Suprapubic skin (tissue), 4 donors: ENCODE measurements around the gene GRPEL2. TPM values are rescaled to one million over a fixed set of nuclear protein-coding genes. Genes with fewer than 3 reads are reported as not detected.

Experiments used
- DNase-seq, 2 donors: peaks; one replicate each; pipeline ENCODE4 v3.0.0-alpha.2; 2019; ENCODE audit warnings: low spot score in 2 of 2
- H3K27ac ChIP-seq: fragments of 200-600 bp; sonication (generic); one replicate; pipeline ENCODE4 v1.5.1; 2019
- H3K27me3 ChIP-seq: fragments of 200-600 bp; sonication (generic); one replicate; pipeline ENCODE4 v1.5.1; 2019
- H3K36me3 ChIP-seq: fragments of 200-600 bp; sonication (generic); one replicate; pipeline ENCODE4 v1.5.1; 2019
- H3K4me1 ChIP-seq: fragments of 200-600 bp; sonication (generic); one replicate; pipeline ENCODE4 v1.5.1; 2019
- H3K4me3 ChIP-seq: fragments of 200-600 bp; sonication (generic); one replicate; pipeline ENCODE4 v1.5.1; 2019; ENCODE audit warnings: mild to moderate bottlenecking
- H3K9me3 ChIP-seq: fragments of 200-600 bp; sonication (generic); one replicate; pipeline ENCODE4 v1.5.1; 2019
- CTCF ChIP-seq, 2 donors: fragments of 200-600 bp in 1 of 2; fragments of 450-650 bp in 1 of 2; sonication (generic) in 1 of 2; IDR thresholded peaks; one replicate each; pipeline ENCODE4 v1.5.1; 2016 to 2019; ENCODE audit warnings: antibody characterized with exemption in 2 of 2, mild to moderate bottlenecking in 1 of 2, moderate library complexity in 1 of 2
- EP300 ChIP-seq: sonication (generic); formaldehyde crosslinking; IDR thresholded peaks from one replicate; pipeline ENCODE4 v1.6.1; 2017; ENCODE audit warnings: antibody characterized with exemption
- POLR2A ChIP-seq, 2 donors: fragments of 450-650 bp; IDR thresholded peaks; one replicate each; pipeline ENCODE4 v1.6.1; 2017; ENCODE audit warnings: antibody characterized with exemption in 2 of 2, mild to moderate bottlenecking in 2 of 2, moderate library complexity in 2 of 2
- POLR2AphosphoS5 ChIP-seq, 3 donors: sonication (generic); formaldehyde crosslinking; IDR thresholded peaks; one replicate each; pipeline ENCODE4 v1.6.1; 2017; ENCODE audit warnings: antibody characterized with exemption in 3 of 3
- WGBS: methylation state at CpG from one replicate; pipeline ENCODE4 v1.1.5; 2018; 5-methylcytosine and 5-hydroxymethylcytosine counted together
- total RNA-seq, 4 donors: library from RNA; depleted of rRNA; stranded (reverse); fragments of >200 nt; gene quantifications; one replicate each; pipeline ENCODE4 v1.1.0, GENCODE V29; 2016

GRPEL2 gene
- total RNA-seq, 4 donors from 2014 or later = 8.4 to 12.4 (median 10.6) TPM

GRCh38 chr5:149374801-149375200 is 29.5 kb downstream of the GRPEL2 start:
- 82% methylated on average over 3 of the region's 3 CpGs for WGBS
- Histone ChIP-seq H3K36me3 (no peaks in the 10 kb centered on the region), H3K27me3 (no peaks in the 10 kb centered on the region), H3K9me3 (no peaks in the 10 kb centered on the region), H3K4me3 (no peak overlapping the region), H3K4me1 (peaks cover 5% of the 10 kb centered on the region), H3K27ac (no peak overlapping the region)
- no peak for TF ChIP-seq CTCF (IDR thresholded peaks at IDR 0.05)
- TF ChIP-seq POLR2A (IDR thresholded peaks at IDR 0.05) = no peak
- no peak for TF ChIP-seq EP300
- no peak for TF ChIP-seq POLR2AphosphoS5 (IDR thresholded peaks at IDR 0.05)
- no peak for DNase-seq

GRCh38 chr5:149375434-149375833 is 30.1 kb downstream of the GRPEL2 start:
- Histone ChIP-seq H3K4me3 (no peak overlapping the region), H3K36me3 (no peaks in the 10 kb centered on the region), H3K9me3 (no peaks in the 10 kb centered on the region), H3K27me3 (no peaks in the 10 kb centered on the region), H3K27ac (no peak overlapping the region), H3K4me1 (peaks cover 5% of the 10 kb centered on the region)
- DNase-seq = no peak
- WGBS = 96% methylated on average over 6 of the region's 6 CpGs
- TF ChIP-seq EP300 (no peak), POLR2A (IDR thresholded peaks at IDR 0.05) (no peak), CTCF (IDR thresholded peaks at IDR 0.05) (no peak), POLR2AphosphoS5 (IDR thresholded peaks at IDR 0.05) (no peak)

- Histone ChIP-seq H3K27me3 (no peaks in the 10 kb centered on the region), H3K36me3 (no peaks in the 10 kb centered on the region), H3K4me1 (peaks cover 5% of the 10 kb centered on the region), H3K4me3 (no peak overlapping the region), H3K9me3 (no peaks in the 10 kb centered on the region), H3K27ac (no peak overlapping the region)
- WGBS = 92% methylated on average over 11 of the region's 12 CpGs
- peak in 1 of 2 donors; percentile 71 for DNase-seq
- TF ChIP-seq EP300 (no peak), CTCF (IDR thresholded peaks at IDR 0.05) (no peak), POLR2AphosphoS5 (IDR thresholded peaks at IDR 0.05) (no peak), POLR2A (IDR thresholded peaks at IDR 0.05) (no peak)
These were observed 30.8 kb downstream of the GRPEL2 start for GRCh38 chr5:149376104-149376503.

- Histone ChIP-seq H3K27ac (no peak overlapping the region), H3K27me3 (no peaks in the 10 kb centered on the region)
- no peak for TF ChIP-seq CTCF (IDR thresholded peaks at IDR 0.05)
- TF ChIP-seq POLR2A (IDR thresholded peaks at IDR 0.05) = no peak
- no peak for TF ChIP-seq EP300
- TF ChIP-seq POLR2AphosphoS5 (IDR thresholded peaks at IDR 0.05) = no peak
These were observed 31.6 kb downstream of the GRPEL2 start for GRCh38 chr5:149376711-149377447.

GRCh38 chr5:149378241-149378820 is 33.0 kb downstream of the GRPEL2 start:
- peaks cover 7% of the 10 kb centered on the region for H3K4me1 ChIP-seq

More at GRCh38 chr5:149376711-149377447, 31.6 kb downstream of the GRPEL2 start:
- 92% methylated on average over 3 of the region's 7 CpGs for WGBS
- H3K4me1 ChIP-seq = peaks cover 3% of the 10 kb centered on the region
- no peak overlapping the region for H3K4me3 ChIP-seq
- H3K9me3 ChIP-seq = no peaks in the 10 kb centered on the region
- no peaks in the 10 kb centered on the region for H3K36me3 ChIP-seq
- no peak for DNase-seq

More at GRCh38 chr5:149378241-149378820, 33.0 kb downstream of the GRPEL2 start:
- no peak overlapping the region for H3K4me3 ChIP-seq
- no peak for DNase-seq
- TF ChIP-seq EP300 = no peak
- TF ChIP-seq POLR2A (IDR thresholded peaks at IDR 0.05) = no peak
- TF ChIP-seq POLR2AphosphoS5 (IDR thresholded peaks at IDR 0.05) = no peak
- no peak for TF ChIP-seq CTCF (IDR thresholded peaks at IDR 0.05)
- H3K36me3 ChIP-seq = no peaks in the 10 kb centered on the region
- WGBS = 36% methylated on average over 5 of the region's 5 CpGs
- H3K27me3 ChIP-seq = no peaks in the 10 kb centered on the region
- no peaks in the 10 kb centered on the region for H3K9me3 ChIP-seq
- H3K27ac ChIP-seq = no peak overlapping the region
